CD14-positive monocyte (primary cell): ENCODE results near the gene CSF1R. TPM values are rescaled to one million over a fixed set of nuclear protein-coding genes. Genes with fewer than 3 reads are reported as not detected.

Experiments
- DNase-seq, 3 donors: peaks; one replicate each; pipeline ENCODE4 v3.0.0-alpha.2; 2011 to 2022
- H2AFZ ChIP-seq: 2 replicates; pipeline ENCODE4 v1.6.0; 2012; ENCODE audit warnings: mild to moderate bottlenecking, low read depth, low read length, inconsistent platforms; ENCODE audit not compliant: insufficient read depth, poor library complexity, severe bottlenecking
- H3K27ac ChIP-seq, 2 donors: 1 replicate in 1 of 2; 2 replicates in 1 of 2; pipeline ENCODE4 v1.5.1; 2012 to 2013; ENCODE audit warnings: low read length in 2 of 2, control low read depth in 1 of 2, inconsistent platforms in 1 of 2, low read depth in 1 of 2, mild to moderate bottlenecking in 1 of 2
- H3K27me3 ChIP-seq, 2 donors: one replicate each; pipeline versions ENCODE4 v1.6.0 to v1.6.1; 2011 to 2013; ENCODE audit warnings: low read length in 2 of 2; ENCODE audit not compliant: control insufficient read depth in 2 of 2, insufficient read depth in 2 of 2
- H3K36me3 ChIP-seq, 2 donors: replicated peaks in 1 of 2; 1 replicate in 1 of 2; 2 replicates in 1 of 2; pipeline versions ENCODE4 v1.5.1 to v1.6.1; 2012 to 2013; ENCODE audit warnings: low read length in 2 of 2, control low read depth in 1 of 2, inconsistent platforms in 1 of 2, mild to moderate bottlenecking in 1 of 2; ENCODE audit not compliant: insufficient read depth in 2 of 2, control insufficient read depth in 1 of 2
- H3K4me1 ChIP-seq, 2 donors: 1 replicate in 1 of 2; 2 replicates in 1 of 2; pipeline versions ENCODE4 v1.5.1 to v1.6.1; 2012 to 2013; ENCODE audit warnings: low read length in 2 of 2, control low read depth in 1 of 2, inconsistent platforms in 1 of 2, mild to moderate bottlenecking in 1 of 2, moderate library complexity in 1 of 2; ENCODE audit not compliant: insufficient read depth in 2 of 2, control insufficient read depth in 1 of 2
- H3K4me2 ChIP-seq: replicated peaks from 2 replicates; pipeline ENCODE3; 2012; ENCODE audit warnings: low read length, moderate library complexity, mild to moderate bottlenecking; ENCODE audit not compliant: poor library complexity, severe bottlenecking; ENCODE audit errors: extremely low read depth
- H3K4me3 ChIP-seq, 3 experiments: fragments of 200-600 bp in 1 of 3; sonication (generic) in 1 of 3; replicated peaks in 1 of 3; 1 replicate in 2 of 3; 2 replicates in 1 of 3; pipeline ENCODE4 v1.5.1; 2011 to 2013; ENCODE audit warnings: low read length in 3 of 3, mild to moderate bottlenecking in 3 of 3, control low read depth in 2 of 3, low read depth in 2 of 3, inconsistent platforms in 1 of 3, moderate library complexity in 1 of 3
- H3K79me2 ChIP-seq: 2 replicates; pipeline ENCODE4 v1.6.0; 2012; ENCODE audit warnings: mild to moderate bottlenecking, control low read depth, inconsistent platforms, low read length, moderate library complexity; ENCODE audit not compliant: insufficient read depth
- H3K9ac ChIP-seq: 2 replicates; pipeline ENCODE4 v1.6.0; 2017; ENCODE audit warnings: low read length, mild to moderate bottlenecking; ENCODE audit not compliant: insufficient read depth, poor library complexity, severe bottlenecking
- H3K9me3 ChIP-seq, 2 donors: replicated peaks in 1 of 2; 1 replicate in 1 of 2; 2 replicates in 1 of 2; pipeline versions ENCODE4 v1.5.1 to v1.6.1; 2012 to 2013; ENCODE audit warnings: low read length in 2 of 2, control low read depth in 1 of 2; ENCODE audit not compliant: control insufficient read depth in 1 of 2, insufficient read depth in 1 of 2
- H4K20me1 ChIP-seq: 2 replicates; pipeline ENCODE4 v1.6.0; 2012; ENCODE audit warnings: mild to moderate bottlenecking, low read length, control low read depth, moderate library complexity; ENCODE audit not compliant: insufficient read depth
- H3K27ac Mint-ChIP-seq, 7 donors: one replicate each; pipeline ENCODE4 v1.8.0; 2020; ENCODE audit warnings: mild to moderate bottlenecking in 7 of 7, mixed read lengths in 7 of 7, moderate library complexity in 6 of 7, inconsistent platforms in 2 of 7
- H3K27me3 Mint-ChIP-seq, 3 donors: one replicate each; pipeline ENCODE4 v1.8.0; 2021 to 2022; ENCODE audit warnings: low read depth in 3 of 3, mild to moderate bottlenecking in 3 of 3, mixed read lengths in 3 of 3, moderate library complexity in 3 of 3, inconsistent platforms in 1 of 3
- H3K36me3 Mint-ChIP-seq, 2 donors: one replicate each; pipeline ENCODE4 v1.8.0; 2020; ENCODE audit warnings: mixed read lengths in 2 of 2, inconsistent platforms in 1 of 2, mild to moderate bottlenecking in 1 of 2
- H3K4me1 Mint-ChIP-seq: one replicate; pipeline ENCODE4 v1.8.0; 2020; ENCODE audit warnings: mild to moderate bottlenecking, mixed read lengths
- H3K4me3 Mint-ChIP-seq, 2 donors: one replicate each; pipeline ENCODE4 v1.8.0; 2020; ENCODE audit warnings: mild to moderate bottlenecking in 2 of 2, mixed read lengths in 2 of 2, moderate library complexity in 1 of 2
- H3K9me3 Mint-ChIP-seq, 7 donors: one replicate each; pipeline ENCODE4 v1.8.0; 2020 to 2022; ENCODE audit warnings: mixed read lengths in 7 of 7, mild to moderate bottlenecking in 6 of 7, moderate library complexity in 6 of 7, inconsistent platforms in 2 of 7
- CTCF ChIP-seq: fragments of 200-600 bp; IDR thresholded peaks from one replicate; pipeline ENCODE4 v1.8.0; 2022; ENCODE audit warnings: antibody characterized with exemption, mild to moderate bottlenecking
- WGBS: methylation state at CpG from one replicate; pipeline ENCODE4 v1.1.5; 2013; ENCODE audit warnings: missing lambda C conversion rate; ENCODE audit not compliant: insufficient coverage; 5-methylcytosine and 5-hydroxymethylcytosine counted together
- intact Hi-C, 2 donors: fragments of 100-400 bp; cut with micrococcal nuclease; formaldehyde crosslinking; loops; one replicate each; pipeline versions ENCODE4 v1.15.0 to v1.15.1; 2023
- polyA plus RNA-seq, 3 donors: library from polyadenylated mRNA; depleted of rRNA in 1 of 3; unstranded in 2 of 3; stranded (reverse) in 1 of 3; fragments of 300-500 nt in 2 of 3; fragments of >200 nt in 1 of 3; fragmentation: Illumina TruSeq in 2 of 3; gene quantifications; 1 replicate in 2 of 3; 2 replicates in 1 of 3; pipeline ENCODE4 v1.2.3, GENCODE V29; 2012 to 2021

The CSF1R gene
- polyA plus RNA-seq, 3 donors: 180 to 332 (median 242) TPM

GRCh38 chr5:150046031-150046430, 40.3 kb downstream of the CSF1R start:
- peaks cover 0 to 6% (median 2%) of the 10 kb centered on the region in 3 donors for H3K27me3 Mint-ChIP-seq
- WGBS: 80% methylated on average over 1 of the region's 6 CpGs
- Histone ChIP-seq H3K4me2 (no peak overlapping the region), H2AFZ (no peak overlapping the region), H3K9ac (no peak overlapping the region), H4K20me1 (peaks cover 27% of the 10 kb centered on the region), H3K27ac (no peak overlapping the region), H3K36me3 (peaks cover 86 to 96% of the 10 kb centered on the region in 2 donors), H3K9me3 (no peaks in the 10 kb centered on the region), H3K27me3 (no peaks in the 10 kb centered on the region), H3K4me1 (peaks cover 12 to 17% of the 10 kb centered on the region in 2 donors), H3K4me3 (no peak overlapping the region), H3K79me2 (no peaks in the 10 kb centered on the region)
- no peak for DNase-seq
- intact Hi-C loops: no loop called here
- no peak for TF ChIP-seq CTCF
- no peak overlapping the region for H3K27ac Mint-ChIP-seq
- peaks cover 25% of the 10 kb centered on the region for H3K4me1 Mint-ChIP-seq
- peaks cover 0 to 2% (median 0%) of the 10 kb centered on the region in 7 donors for H3K9me3 Mint-ChIP-seq
- H3K4me3 Mint-ChIP-seq: no peak overlapping the region
- peaks cover 89 to 96% of the 10 kb centered on the region in 2 donors for H3K36me3 Mint-ChIP-seq

- no peaks in the 10 kb centered on the region for H3K79me2 ChIP-seq
- Mint-ChIP-seq H3K4me3 (no peak overlapping the region), H3K27me3 (peaks cover 0 to 6% (median 2%) of the 10 kb centered on the region in 3 donors), H3K9me3 (peaks cover 0 to 2% (median 0%) of the 10 kb centered on the region in 7 donors), H3K27ac (peak overlapping the region in 2 of 7 donors; percentile 0 to 39), H3K4me1 (peaks cover 21% of the 10 kb centered on the region), H3K36me3 (peaks cover 89 to 96% of the 10 kb centered on the region in 2 donors)
- no peak overlapping the region for H3K27ac ChIP-seq
- H3K27me3 ChIP-seq: no peaks in the 10 kb centered on the region
- H3K36me3 ChIP-seq: peaks cover 86 to 96% of the 10 kb centered on the region in 2 donors
- peaks cover 22% of the 10 kb centered on the region for H4K20me1 ChIP-seq
- no peak for TF ChIP-seq CTCF
- no peaks in the 10 kb centered on the region for H3K9me3 ChIP-seq
- 100% methylated on average over 2 of the region's 6 CpGs for WGBS
- intact Hi-C loops: no loop called here
- H2AFZ ChIP-seq: no peak overlapping the region
- no peak for DNase-seq
- no peak overlapping the region for H3K4me3 ChIP-seq
- H3K4me1 ChIP-seq: peaks cover 7 to 13% of the 10 kb centered on the region in 2 donors
- H3K9ac ChIP-seq: no peak overlapping the region
- no peak overlapping the region for H3K4me2 ChIP-seq
Measured at GRCh38 chr5:150045549-150045948, 40.8 kb downstream of the CSF1R start.
